Measurements from ENCODE around the gene RNF32.
"Not testable (repeated sequence)": the region's sequence is repeated elsewhere in the genome, so short reads cannot be mapped to it uniquely, and the experiment has no call there.

RNF32 gene

DNA sequence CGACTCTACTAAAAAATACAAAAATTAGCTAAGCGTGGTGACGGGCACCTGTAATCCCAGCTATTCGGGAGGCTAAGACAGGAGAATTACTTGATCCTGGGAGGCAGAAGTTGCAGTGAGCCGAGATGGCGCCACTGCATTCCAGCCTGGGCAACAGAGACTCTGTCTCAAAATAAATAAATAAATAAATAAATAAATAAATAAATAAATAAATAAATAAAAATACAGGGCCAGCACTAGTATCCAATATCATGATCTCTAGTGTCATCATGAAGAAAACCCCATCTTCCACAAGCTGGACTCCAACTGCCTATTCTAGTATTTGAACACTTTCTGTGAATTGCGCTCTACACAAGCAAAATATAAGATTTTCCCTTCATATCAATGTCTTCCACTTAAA, 3.5 kb upstream of the RNF32 start:
- not testable (repeated sequence) for H3K9me3 ChIP-seq (ENCODE audit: control insufficient read depth, insufficient read depth, low read length); H3K27me3 ChIP-seq (ENCODE audit: control insufficient read depth, insufficient read depth, low read length); H3K9ac ChIP-seq (ENCODE audit: low read depth, low read length); H3K4me1 ChIP-seq (ENCODE audit: control insufficient read depth, insufficient read depth, low read length); H3K4me3 ChIP-seq (ENCODE audit: low read depth, low read length); H3K36me3 ChIP-seq (ENCODE audit: control insufficient read depth, insufficient read depth, low read length)

DNA sequence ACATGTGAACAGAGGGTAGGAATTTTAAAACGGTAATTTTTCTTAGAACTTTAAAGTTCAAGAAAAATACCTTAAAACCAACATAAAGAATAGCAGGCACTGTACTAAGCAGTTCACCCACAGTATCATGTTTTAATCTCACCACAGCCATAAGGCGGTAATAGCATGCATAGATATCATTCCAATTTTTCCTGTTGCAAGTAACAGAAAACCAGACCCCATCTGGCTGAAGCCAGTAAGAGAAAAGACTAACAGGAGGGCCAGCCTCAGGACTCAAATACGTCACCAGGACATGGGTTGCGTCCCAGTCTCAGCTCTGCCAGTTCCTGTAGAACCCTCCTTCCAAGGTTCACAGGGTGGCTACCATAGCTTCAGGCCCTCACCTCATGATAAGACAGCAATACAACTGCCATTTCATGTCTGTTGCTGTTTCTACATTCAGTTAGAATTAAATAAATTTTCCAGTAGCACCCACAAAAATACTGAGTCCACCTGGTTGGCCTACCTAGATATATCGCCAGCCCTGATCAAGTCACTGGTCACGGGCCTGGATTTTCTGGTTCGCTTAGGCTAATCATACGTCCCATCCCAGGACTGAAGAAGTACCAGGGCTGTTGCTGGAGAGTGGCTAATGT, 2.0 kb upstream of the RNF32 start:
- H3K9ac ChIP-seq (ENCODE audit: low read depth, low read length), result no peak overlapping the region

DNA sequence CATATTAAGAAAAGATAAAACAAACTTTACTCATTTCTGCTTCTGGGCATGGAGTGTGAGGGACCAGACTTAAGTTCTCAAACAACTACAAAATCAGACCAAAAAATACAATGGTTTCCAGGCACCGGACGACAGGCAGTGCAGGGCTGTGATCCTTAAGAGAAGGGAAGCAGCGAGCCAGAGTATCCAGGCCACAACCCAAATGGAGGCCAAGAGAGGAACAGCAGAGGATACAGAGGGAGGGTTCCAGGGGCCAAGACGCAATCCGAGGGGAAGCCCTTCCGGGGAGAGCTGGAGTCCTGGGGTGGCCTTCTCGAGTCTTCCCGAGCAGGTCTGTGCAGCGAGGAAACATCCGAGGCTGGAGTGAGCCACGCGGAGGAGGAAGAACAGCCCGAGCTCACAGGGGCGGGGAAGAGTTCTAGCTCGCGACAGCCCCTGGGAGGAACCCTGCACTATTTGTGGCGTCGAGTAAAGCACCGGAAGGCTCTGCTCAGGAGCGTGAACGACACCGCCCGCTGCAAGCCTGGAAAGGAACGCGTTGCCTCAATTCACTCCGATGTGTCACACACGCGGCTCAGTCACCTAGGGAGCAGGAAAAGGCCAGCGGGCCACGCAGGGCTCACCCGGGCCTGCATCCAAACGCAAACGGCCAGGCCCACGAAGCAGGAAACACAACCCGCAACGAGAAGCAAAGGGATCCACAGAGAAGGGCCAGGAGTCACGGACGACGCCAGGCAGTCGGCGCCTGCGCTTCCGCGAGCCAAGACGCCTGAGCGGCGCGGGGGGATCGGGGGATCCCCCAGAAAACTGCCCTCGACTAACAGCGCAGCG, 933 bp upstream of the RNF32 start:
- peak overlapping the region; percentile 68 for H3K9ac ChIP-seq (ENCODE audit: low read depth, low read length)
- H3K36me3 ChIP-seq (ENCODE audit: control insufficient read depth, insufficient read depth, low read length), result no peaks in the 10 kb centered on the region
- H3K27me3 ChIP-seq (ENCODE audit: control insufficient read depth, insufficient read depth, low read length), result peaks cover 4% of the 10 kb centered on the region
- H3K9me3 ChIP-seq (ENCODE audit: control insufficient read depth, insufficient read depth, low read length), result no peaks in the 10 kb centered on the region
- peaks cover 9% of the 10 kb centered on the region for H3K4me1 ChIP-seq (ENCODE audit: control insufficient read depth, insufficient read depth, low read length)
- H3K4me3 ChIP-seq (ENCODE audit: low read depth, low read length), result peak overlapping the region; percentile 69

More for the DNA sequence above, 2.0 kb upstream of the RNF32 start:
- no peaks in the 10 kb centered on the region for H3K36me3 ChIP-seq (ENCODE audit: control insufficient read depth, insufficient read depth, low read length)
- H3K4me1 ChIP-seq (ENCODE audit: control insufficient read depth, insufficient read depth, low read length), result peaks cover 9% of the 10 kb centered on the region
- H3K27me3 ChIP-seq (ENCODE audit: control insufficient read depth, insufficient read depth, low read length), result peaks cover 4% of the 10 kb centered on the region
- H3K4me3 ChIP-seq (ENCODE audit: low read depth, low read length), result peak overlapping the region; percentile 2
- H3K9me3 ChIP-seq (ENCODE audit: control insufficient read depth, insufficient read depth, low read length), result no peaks in the 10 kb centered on the region

DNA sequence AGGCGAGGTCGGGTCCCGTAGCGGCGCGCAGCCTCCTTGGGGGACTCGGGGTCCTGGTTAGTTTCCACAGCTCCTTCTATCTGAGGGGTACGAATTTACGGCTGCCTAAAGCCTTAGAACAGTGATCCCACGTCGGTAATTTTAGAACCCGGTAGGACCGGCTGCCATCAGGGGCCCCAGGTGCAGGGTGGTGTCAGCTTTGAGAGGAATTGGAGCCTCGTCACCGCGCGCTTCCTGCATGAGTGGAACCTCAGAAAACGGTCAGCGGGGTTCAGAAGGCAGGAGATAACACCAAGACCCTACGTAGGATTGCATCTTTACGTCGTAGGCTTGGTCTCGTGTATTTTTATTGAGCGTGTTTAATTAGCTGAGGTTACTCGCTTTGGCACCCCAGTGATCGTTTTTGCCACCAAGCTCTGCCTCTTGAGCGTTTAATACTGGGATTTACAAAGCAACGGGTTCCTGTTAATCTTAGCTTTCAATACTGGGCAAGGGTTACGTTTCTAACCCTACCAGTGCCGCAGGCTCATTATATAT, 443 bp downstream of the RNF32 start:
- Histone ChIP-seq H3K27me3 (ENCODE audit: control insufficient read depth, insufficient read depth, low read length) (peaks cover 4% of the 10 kb centered on the region), H3K36me3 (ENCODE audit: control insufficient read depth, insufficient read depth, low read length) (no peaks in the 10 kb centered on the region), H3K9me3 (ENCODE audit: control insufficient read depth, insufficient read depth, low read length) (no peaks in the 10 kb centered on the region), H3K9ac (ENCODE audit: low read depth, low read length) (peak overlapping the region; percentile 90), H3K4me3 (ENCODE audit: low read depth, low read length) (peak overlapping the region; percentile 81), H3K4me1 (ENCODE audit: control insufficient read depth, insufficient read depth, low read length) (peaks cover 9% of the 10 kb centered on the region)

DNA sequence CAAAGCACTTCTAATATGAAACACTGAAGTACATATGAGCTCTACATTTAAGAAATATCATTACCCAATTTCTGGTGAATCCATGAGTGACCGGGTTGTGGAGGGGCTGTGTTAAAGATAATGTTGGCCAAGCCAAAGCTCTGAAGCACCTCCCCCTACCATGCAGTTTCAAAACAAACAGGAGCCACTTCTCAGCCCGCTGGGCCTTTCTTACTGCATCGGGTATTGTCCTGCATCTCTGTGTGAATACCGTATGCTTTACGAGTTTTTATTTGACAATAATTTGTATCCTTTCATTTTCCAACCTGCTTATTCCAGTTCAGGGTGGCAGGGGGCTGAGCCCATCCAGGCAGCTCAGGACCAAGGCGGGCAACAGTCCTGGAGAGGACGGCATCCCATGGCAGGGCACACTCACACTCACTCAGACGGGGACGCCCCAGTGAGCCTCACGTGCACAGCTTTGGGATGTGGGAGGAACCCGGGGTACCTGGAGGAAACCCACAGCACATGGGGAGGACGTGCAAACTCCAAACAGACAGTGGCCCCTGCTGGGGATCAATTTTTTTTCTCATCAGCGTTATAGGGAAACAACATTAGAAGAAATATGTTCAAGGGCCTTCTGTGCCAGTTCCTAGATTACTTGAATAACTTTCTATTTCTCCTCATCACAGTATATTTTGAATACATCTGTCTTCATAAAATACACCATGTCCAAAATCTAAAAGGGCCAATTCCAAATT, 1.9 kb downstream of the RNF32 start:
- peaks cover 4% of the 10 kb centered on the region for H3K27me3 ChIP-seq (ENCODE audit: control insufficient read depth, insufficient read depth, low read length)
- peaks cover 9% of the 10 kb centered on the region for H3K4me1 ChIP-seq (ENCODE audit: control insufficient read depth, insufficient read depth, low read length)
- H3K9me3 ChIP-seq (ENCODE audit: control insufficient read depth, insufficient read depth, low read length), result no peaks in the 10 kb centered on the region
- H3K9ac ChIP-seq (ENCODE audit: low read depth, low read length), result no peak overlapping the region
- no peaks in the 10 kb centered on the region for H3K36me3 ChIP-seq (ENCODE audit: control insufficient read depth, insufficient read depth, low read length)
- no peak overlapping the region for H3K4me3 ChIP-seq (ENCODE audit: low read depth, low read length)

DNA sequence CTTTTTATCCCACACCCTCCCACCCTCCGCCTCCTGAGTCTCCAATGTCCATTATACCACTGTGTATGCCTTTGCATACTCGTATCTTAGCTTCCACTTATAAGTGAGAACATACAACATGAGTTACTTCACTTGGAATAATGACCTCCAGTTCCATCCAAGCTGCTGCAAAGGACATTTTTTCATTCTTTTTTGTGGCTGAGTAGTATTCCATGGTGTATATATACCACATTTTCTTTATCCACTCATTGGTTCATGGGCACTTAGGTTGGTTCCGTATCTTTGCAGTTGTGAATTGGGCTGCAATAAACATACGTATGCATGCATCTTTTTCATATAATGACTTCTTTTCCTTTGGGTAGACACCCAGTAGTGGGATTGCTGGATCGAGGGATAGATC, 6.8 kb downstream of the RNF32 start:
- H3K36me3 ChIP-seq (ENCODE audit: control insufficient read depth, insufficient read depth, low read length); H3K4me1 ChIP-seq (ENCODE audit: control insufficient read depth, insufficient read depth, low read length); H3K9ac ChIP-seq (ENCODE audit: low read depth, low read length): not testable (repeated sequence)

DNA sequence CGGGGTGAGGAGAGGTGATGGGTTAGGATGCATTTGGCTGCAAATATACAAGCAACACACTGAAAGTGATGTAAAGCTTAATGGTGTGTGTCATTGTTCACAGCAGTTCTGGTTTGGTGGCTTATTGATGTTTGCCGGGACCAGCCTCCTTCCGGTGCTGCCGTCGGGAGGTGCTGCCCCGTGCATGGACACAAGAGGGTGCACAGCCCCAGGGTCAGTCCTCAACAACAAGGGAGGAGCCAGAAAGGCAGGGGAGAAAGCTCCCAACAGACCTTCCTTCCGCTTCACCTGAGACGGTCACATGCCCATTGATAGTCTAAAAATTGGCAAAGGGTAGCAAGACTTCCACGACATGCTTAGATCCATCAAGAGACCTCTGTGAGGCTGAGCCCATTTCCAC, 9.5 kb downstream of the RNF32 start:
- Histone ChIP-seq H3K4me3 (ENCODE audit: low read depth, low read length) (no peak overlapping the region), H3K9me3 (ENCODE audit: control insufficient read depth, insufficient read depth, low read length) (peaks cover 3% of the 10 kb centered on the region), H3K36me3 (ENCODE audit: control insufficient read depth, insufficient read depth, low read length) (no peaks in the 10 kb centered on the region), H3K4me1 (ENCODE audit: control insufficient read depth, insufficient read depth, low read length) (no peaks in the 10 kb centered on the region), H3K9ac (ENCODE audit: low read depth, low read length) (no peak overlapping the region), H3K27me3 (ENCODE audit: control insufficient read depth, insufficient read depth, low read length) (no peaks in the 10 kb centered on the region)

More for the DNA sequence above, 6.8 kb downstream of the RNF32 start:
- not testable (repeated sequence) for H3K4me3 ChIP-seq (ENCODE audit: low read depth, low read length); H3K9me3 ChIP-seq (ENCODE audit: control insufficient read depth, insufficient read depth, low read length); H3K27me3 ChIP-seq (ENCODE audit: control insufficient read depth, insufficient read depth, low read length)

DNA sequence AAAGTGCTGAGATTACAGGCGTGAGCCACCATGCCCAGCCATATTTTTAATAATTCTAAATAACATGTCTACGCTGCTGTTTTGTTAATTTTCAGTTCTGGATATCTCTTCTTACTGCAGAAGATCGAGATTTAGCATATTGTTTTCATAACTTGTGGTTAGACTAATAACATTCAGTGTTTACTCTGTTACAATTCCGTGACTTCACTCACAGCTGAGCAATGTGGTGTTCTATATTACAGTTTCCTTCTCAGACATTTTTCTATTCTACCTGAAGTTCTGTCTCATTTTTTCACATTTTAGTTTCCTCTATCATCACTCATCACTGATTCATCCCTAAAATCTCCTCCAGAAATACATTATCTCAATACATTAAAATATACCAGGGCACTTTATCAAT, 10.9 kb downstream of the RNF32 start:
- Histone ChIP-seq H3K4me3 (ENCODE audit: low read depth, low read length) (no peak overlapping the region), H3K9ac (ENCODE audit: low read depth, low read length) (no peak overlapping the region)

DNA sequence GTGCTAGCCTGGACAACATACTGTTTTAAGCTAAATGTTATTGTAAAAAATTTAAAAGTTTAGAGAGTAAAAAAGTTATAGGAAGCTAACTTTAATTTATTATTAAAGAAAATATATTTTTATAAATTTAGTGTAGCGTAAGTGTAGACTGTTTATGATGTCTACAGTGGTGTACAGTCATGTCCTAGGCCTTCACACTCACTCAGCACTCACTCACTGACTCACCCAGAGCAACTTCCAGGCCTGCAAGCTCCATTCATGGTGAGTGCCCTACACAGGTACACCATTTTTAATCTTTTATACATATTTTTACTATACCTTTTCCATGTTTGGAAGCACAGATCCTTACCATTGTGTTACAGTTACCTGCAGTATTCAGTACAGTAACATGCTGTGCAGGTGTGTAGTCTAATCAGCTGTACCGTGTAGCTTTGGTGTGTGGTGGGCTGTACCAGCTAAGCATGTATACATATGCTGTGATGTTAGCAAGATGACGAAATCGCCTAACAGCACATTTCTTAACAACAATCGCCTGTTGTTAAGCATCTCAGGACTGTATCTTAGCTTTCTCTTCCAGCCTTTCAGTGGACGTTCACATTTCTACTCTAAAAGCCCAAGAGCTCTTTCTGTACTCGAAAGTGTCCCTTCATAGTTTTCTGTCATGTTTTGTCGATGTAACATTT, 12.5 kb downstream of the RNF32 start:
- no peaks in the 10 kb centered on the region for H3K36me3 ChIP-seq (ENCODE audit: control insufficient read depth, insufficient read depth, low read length)
- no peaks in the 10 kb centered on the region for H3K4me1 ChIP-seq (ENCODE audit: control insufficient read depth, insufficient read depth, low read length)
- H3K9ac ChIP-seq (ENCODE audit: low read depth, low read length), result no peak overlapping the region
- H3K9me3 ChIP-seq (ENCODE audit: control insufficient read depth, insufficient read depth, low read length), result peaks cover 3% of the 10 kb centered on the region
- no peak overlapping the region for H3K4me3 ChIP-seq (ENCODE audit: low read depth, low read length)
- H3K27me3 ChIP-seq (ENCODE audit: control insufficient read depth, insufficient read depth, low read length), result no peaks in the 10 kb centered on the region

More for the DNA sequence above, 10.9 kb downstream of the RNF32 start:
- Histone ChIP-seq H3K36me3 (ENCODE audit: control insufficient read depth, insufficient read depth, low read length) (no peaks in the 10 kb centered on the region), H3K27me3 (ENCODE audit: control insufficient read depth, insufficient read depth, low read length) (no peaks in the 10 kb centered on the region), H3K9me3 (ENCODE audit: control insufficient read depth, insufficient read depth, low read length) (peaks cover 3% of the 10 kb centered on the region), H3K4me1 (ENCODE audit: control insufficient read depth, insufficient read depth, low read length) (no peaks in the 10 kb centered on the region)

DNA sequence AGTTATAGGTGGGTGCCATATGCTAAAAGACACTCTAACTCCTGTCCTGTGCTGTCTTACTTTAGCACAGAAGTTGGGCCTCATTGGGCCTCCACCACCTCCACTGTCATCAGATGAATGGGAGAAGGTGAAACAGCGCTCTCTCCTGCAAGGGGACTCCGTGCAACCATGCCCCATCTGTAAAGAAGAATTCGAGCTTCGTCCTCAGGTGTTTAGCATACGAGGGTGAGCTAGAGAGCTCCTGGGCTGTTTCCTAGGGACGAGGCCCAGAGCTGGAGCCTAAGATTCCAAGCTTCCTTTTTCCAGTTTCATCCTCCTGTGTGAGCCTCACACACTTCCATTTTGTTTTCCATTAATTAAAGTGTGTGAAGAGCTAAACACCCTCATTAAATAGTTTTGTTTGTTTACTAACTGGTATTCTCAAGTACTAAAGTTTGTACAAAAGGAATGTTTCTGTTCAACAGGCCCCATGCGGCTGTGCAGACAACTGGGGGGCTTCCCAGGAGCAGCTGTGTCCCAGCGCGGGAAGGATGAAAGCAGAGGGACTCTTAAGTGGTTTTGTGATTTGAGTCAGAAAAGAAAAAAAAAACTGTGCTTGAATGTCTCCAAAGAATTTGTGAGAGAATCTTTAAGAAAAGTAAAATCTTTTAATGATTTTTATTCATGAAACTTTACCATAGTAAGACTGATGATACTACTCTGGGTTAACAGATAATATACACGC, 14.1 kb downstream of the RNF32 start:
- Histone ChIP-seq H3K9me3 (ENCODE audit: control insufficient read depth, insufficient read depth, low read length) (peaks cover 3% of the 10 kb centered on the region), H3K9ac (ENCODE audit: low read depth, low read length) (no peak overlapping the region), H3K27me3 (ENCODE audit: control insufficient read depth, insufficient read depth, low read length) (no peaks in the 10 kb centered on the region), H3K4me3 (ENCODE audit: low read depth, low read length) (no peak overlapping the region), H3K4me1 (ENCODE audit: control insufficient read depth, insufficient read depth, low read length) (no peaks in the 10 kb centered on the region), H3K36me3 (ENCODE audit: control insufficient read depth, insufficient read depth, low read length) (no peaks in the 10 kb centered on the region)

DNA sequence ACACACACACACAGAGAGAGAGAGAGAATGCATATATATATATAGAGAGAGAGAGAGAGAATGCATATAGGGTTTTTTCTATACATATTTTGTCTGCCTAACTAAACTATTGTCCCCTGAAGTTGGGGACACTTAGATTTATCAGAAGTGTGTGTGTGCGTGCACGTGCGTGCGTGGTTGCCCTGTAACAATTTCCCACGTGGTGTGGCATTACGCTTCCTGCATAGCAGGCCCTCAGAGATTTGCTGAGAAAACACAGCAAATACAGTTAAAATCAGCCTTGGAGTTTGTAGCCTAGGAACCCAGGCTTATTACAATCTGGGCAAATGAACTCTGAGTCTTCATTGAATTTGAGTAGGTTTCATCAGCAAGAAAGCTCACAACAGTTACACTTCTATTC, 14.7 kb downstream of the RNF32 start:
- H3K36me3 ChIP-seq (ENCODE audit: control insufficient read depth, insufficient read depth, low read length), result no peaks in the 10 kb centered on the region
- H3K4me3 ChIP-seq (ENCODE audit: low read depth, low read length), result no peak overlapping the region
- peaks cover 2% of the 10 kb centered on the region for H3K9me3 ChIP-seq (ENCODE audit: control insufficient read depth, insufficient read depth, low read length)
- H3K27me3 ChIP-seq (ENCODE audit: control insufficient read depth, insufficient read depth, low read length), result no peaks in the 10 kb centered on the region
- no peaks in the 10 kb centered on the region for H3K4me1 ChIP-seq (ENCODE audit: control insufficient read depth, insufficient read depth, low read length)
- no peak overlapping the region for H3K9ac ChIP-seq (ENCODE audit: low read depth, low read length)
